GM19239 (cell line): ENCODE results near the gene SLC35A3.
A peak's percentile ranks its signal among the peaks of the same experiment; 100 is the strongest.
"Not testable (repeated sequence)": the region's sequence is repeated elsewhere in the genome, so short reads cannot be mapped to it uniquely, and the experiment has no call there.

Source experiments
- DNase-seq: peaks from one replicate; pipeline ENCODE4 v3.0.0; 2011; ENCODE audit warnings: low spot score; ENCODE audit not compliant: insufficient read length
- FAIRE-seq: peaks from 2 replicates; lab custom pipeline; 2011; peaks lifted over from hg19 to GRCh38; lab: Jason Lieb, UNC

The SLC35A3 gene

DNA sequence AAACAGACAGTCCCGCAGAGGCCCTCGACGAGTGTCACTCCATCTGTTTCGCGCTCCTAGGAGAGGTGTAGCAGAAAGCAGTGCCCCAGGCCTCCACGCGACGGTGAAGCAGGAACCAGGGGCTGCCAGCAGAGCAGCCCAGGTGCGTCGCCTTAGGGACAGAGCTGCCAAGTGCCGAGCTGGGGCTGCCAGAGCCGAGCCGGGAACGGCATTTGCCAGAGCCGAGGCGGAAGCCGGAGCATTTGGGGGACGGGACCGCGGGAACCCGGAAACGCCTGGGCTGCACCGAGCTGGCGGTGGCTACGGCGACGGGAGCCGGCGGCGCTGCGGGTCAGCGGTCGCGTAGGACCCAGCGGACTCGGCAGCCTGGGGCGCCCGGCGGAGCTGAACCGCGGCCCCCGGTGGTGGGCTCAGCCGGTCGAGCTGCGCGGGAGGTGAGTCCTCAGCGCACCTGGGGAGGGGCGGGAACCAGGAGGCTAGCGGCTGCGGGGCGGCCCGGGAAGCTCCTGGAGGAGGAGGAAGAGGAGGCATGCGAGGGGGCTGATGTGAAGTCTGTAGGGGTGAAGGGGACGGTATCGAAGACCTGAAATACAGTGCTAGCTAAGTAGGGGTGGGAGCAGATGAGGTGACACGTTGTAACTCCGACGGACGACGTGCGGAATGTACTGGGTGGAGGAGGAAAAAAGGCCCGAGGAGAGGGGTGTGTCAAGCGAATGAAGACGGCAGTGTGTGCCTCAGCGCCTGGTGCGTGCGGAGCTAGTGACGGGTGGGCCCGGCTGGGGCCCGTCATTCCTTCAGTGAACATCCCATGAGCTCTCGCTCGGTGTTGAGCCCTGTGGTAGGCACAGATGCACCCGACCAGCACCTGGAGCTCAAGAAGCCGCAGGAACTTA is at the start of gene SLC35A3:
SLC35A3 (plus strand) TSS at position 268 of the 893 bp plus-strand sequence. CDS start 23,559 bp downstream, outside the sequence.
- DNase-seq (peak; percentile 87), FAIRE-seq (peak; percentile 73)

DNA sequence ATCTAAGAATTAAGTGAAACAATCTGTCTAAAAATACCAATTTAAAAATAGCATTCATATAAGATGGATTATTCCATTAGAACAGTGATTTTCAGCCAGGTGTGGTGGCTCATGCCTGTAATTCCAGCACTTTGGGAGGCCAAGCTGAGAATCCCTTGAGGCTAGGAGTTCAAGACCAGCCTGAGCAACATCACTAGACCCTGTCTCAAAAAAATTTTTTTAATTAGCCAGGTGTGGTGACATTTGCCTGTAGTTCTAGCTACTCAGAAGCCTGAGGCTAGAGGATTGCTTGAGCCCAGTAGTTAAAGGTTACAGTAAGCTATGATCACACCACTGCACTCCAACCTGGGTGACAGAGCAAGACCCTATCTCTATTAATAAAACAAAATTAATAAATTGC is 35.0 kb upstream of the SLC35A3 start:
- no peak for FAIRE-seq

DNA sequence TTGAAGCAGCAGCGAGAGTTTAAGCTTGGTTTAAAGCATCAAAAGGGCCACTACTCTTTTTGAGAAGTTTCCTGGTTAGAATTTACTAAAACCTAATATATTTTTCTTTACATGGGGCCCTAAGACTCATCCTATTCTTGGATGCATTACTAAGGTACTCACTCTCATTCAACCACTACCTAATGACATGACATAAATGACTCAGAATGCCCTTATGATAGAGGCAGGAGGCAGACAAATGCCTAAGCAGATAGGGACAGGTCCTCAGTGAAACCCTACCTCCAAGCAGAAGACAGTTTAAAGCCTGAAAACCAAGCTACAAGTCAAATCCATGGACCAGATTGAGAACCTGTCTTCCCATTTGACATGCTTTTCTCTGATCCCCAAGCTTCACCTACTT is 34.3 kb upstream of the SLC35A3 start:
- no peak for FAIRE-seq
- DNase-seq, result no peak

More for the DNA sequence above, 35.0 kb upstream of the SLC35A3 start:
- no peak for DNase-seq

GRCh38 chr1:99936071-99936470 is 33.7 kb upstream of the SLC35A3 start:
- no peak for DNase-seq
- FAIRE-seq, result no peak

DNA sequence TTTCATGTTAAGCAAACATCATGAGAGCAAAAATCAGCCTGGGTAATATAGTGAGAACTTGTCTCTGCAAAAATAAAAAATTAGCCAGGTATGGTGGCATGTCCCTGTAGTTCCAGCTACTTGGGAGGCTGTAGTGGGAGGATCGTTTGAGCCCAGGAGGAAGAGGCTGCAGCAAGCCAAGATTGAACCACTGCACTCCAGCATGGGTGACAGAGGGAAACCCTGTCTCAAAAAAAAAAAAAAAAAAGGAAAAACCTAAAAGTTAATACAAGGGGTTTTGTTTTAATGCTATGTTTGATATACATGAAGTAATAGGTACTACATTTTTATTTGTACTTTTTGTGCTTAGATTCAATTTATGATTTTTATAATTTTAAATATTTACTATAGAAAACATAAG is 27.1 kb upstream of the SLC35A3 start:
- DNase-seq (no peak), FAIRE-seq (no peak)

GRCh38 chr1:99943223-99943794 is 26.5 kb upstream of the SLC35A3 start:
- FAIRE-seq, result no peak

GRCh38 chr1:99944192-99944591 is 25.6 kb upstream of the SLC35A3 start:
- no peak for DNase-seq
- no peak for FAIRE-seq

More at GRCh38 chr1:99943223-99943794, 26.5 kb upstream of the SLC35A3 start:
- DNase-seq, result no peak

DNA sequence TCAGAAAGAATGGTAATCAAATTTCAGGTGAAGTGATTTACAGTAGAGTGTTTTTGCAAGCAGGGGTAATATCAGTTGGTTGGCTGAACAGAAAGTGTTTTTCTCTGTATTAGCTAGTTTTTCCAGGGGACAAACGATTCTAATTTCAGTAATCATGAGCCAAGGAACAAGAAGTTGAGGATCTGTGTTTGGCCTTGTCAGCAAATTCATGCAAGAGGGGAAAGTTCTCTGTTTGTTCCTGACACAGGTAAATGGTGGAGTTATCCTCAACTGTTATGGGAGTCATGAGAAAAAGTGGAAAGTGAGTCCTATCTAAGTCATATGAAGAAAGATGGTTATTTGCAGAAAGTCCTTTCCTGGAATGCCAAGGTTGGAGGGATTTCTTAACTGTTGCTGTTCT is 24.6 kb upstream of the SLC35A3 start:
- DNase-seq, result no peak

GRCh38 chr1:99950486-99950885 is 19.3 kb upstream of the SLC35A3 start:
- DNase-seq, result no peak
- FAIRE-seq, result no peak

More for the DNA sequence above, 24.6 kb upstream of the SLC35A3 start:
- no peak for FAIRE-seq

DNA sequence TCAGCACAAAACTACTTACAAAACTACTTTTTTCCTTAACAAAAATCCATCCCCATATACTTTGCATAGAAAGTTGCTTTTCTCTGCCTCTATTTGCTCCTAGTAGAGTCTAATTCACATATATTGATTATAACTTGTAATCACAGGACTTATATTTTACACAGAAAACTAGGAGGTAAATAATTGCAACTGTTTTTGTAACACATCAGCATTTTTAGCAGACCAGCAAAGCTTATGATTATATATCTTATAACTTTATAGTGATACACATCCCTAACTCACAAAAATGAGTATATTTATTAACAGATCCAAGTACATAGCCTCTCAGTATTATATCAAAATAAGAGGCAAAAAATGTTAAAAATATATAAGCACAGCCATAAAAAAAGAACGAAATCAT is 17.3 kb upstream of the SLC35A3 start:
- no peak for DNase-seq
- FAIRE-seq, result no peak

DNA sequence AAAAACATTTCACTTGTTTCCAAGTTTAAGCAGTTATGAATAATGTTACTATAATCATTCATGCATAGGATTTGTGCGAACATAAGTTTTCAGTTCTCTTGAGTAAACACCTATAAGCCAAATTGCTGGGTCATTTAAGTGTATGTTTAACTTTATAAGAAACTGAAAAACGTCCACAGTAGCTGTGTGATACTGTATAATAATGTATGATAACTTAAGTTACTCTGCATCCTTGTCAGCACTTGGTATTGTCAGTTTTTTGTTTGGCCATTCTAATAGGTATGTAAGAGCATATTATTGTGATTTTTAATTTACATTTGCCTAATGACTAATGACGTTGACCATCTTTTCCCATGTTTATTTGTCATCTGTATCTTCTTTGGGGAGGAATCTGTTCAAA is 14.4 kb upstream of the SLC35A3 start:
- FAIRE-seq, result no peak
- no peak for DNase-seq

- FAIRE-seq (no peak), DNase-seq (no peak)
Observed at GRCh38 chr1:99956755-99957154, 13.0 kb upstream of the SLC35A3 start.

- FAIRE-seq (no peak), DNase-seq (no peak)
Observed at GRCh38 chr1:99957818-99958217, 12.0 kb upstream of the SLC35A3 start.

- FAIRE-seq, DNase-seq: not testable (repeated sequence)
Observed at GRCh38 chr1:99959189-99959705, 10.5 kb upstream of the SLC35A3 start.

DNA sequence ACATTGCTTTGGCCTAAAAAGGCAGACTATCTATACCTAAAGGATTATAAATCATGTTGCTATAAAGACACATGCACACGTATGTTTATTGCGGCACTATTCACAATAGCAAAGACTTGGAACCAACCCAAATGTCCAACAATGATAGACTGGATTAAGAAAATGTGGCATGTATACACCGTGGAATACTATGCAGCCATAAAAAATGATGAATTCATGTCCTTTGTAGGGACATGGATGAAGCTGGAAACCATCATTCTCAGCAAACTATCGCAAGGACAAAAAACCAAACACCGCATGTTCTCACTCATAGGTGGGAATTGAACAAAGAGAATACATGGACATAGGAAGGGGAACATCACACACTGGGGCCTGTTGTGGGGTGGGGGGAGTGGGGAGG is 9.5 kb upstream of the SLC35A3 start:
- DNase-seq, FAIRE-seq: not testable (repeated sequence)

DNA sequence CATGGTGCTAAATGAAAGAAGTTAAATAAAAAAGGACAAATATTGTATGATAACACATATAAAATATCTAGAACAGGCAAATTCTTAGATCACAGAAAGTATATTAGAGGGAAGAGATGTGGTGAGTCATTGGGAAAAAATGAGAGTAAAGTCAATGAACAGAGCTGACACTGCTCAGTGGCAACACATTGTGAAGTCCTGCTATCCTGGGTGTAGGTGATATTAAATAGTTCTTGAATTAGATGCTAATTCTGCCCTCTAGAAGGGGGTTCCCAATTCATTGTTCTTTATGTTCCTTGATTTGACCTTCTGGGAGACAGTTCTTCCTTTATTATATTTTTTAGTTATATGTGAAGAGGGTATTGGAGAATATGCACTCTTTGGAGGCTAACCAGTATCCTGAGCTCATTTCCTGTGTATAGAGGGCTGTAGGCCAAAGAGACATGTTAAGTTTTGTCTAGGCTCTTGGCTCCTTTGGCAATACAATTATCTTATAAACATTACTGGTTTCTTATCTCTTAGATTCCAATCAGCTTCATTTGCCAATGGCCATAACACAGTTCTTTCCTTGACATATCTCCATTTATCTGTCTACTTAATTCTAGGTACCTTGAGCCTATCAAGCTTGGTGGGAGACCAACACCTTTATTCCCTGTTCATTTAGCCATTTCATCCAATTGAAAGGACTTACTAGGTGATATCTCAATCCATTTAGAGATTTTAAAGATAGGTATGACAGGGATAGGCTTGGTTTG is 6.6 kb upstream of the SLC35A3 start:
- FAIRE-seq (no peak), DNase-seq (no peak)

DNA sequence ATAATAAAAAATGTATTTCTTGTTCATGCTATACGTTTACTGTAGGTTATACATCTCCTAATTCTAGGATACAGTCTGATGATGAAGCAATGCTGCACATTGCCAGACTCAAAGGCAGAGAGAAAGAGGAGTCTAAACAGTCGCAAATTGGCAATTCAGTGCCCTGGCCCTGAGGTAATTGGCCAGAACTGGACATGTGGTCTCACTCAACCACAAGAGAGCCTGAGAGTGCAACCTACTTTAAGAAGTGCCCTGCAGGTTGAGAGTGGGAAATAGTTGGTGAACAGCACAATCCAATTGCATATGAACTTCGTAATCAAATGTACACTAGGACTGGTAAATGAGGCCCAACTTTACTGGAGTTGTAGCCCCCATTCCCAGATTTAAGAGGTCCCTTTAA is 5.0 kb upstream of the SLC35A3 start:
- FAIRE-seq (no peak), DNase-seq (no peak)

GRCh38 chr1:99965646-99966375 is 4.0 kb upstream of the SLC35A3 start:
- FAIRE-seq (no peak), DNase-seq (no peak)

GRCh38 chr1:99968214-99968613 is 1.6 kb upstream of the SLC35A3 start:
- FAIRE-seq, result no peak
- DNase-seq, result no peak

- peak; percentile 5 for DNase-seq
- FAIRE-seq, result no peak
Observed at GRCh38 chr1:99969260-99969728, 502 bp upstream of the SLC35A3 start.
